ENCODE data around the gene GP1BB.

GP1BB gene

DNA sequence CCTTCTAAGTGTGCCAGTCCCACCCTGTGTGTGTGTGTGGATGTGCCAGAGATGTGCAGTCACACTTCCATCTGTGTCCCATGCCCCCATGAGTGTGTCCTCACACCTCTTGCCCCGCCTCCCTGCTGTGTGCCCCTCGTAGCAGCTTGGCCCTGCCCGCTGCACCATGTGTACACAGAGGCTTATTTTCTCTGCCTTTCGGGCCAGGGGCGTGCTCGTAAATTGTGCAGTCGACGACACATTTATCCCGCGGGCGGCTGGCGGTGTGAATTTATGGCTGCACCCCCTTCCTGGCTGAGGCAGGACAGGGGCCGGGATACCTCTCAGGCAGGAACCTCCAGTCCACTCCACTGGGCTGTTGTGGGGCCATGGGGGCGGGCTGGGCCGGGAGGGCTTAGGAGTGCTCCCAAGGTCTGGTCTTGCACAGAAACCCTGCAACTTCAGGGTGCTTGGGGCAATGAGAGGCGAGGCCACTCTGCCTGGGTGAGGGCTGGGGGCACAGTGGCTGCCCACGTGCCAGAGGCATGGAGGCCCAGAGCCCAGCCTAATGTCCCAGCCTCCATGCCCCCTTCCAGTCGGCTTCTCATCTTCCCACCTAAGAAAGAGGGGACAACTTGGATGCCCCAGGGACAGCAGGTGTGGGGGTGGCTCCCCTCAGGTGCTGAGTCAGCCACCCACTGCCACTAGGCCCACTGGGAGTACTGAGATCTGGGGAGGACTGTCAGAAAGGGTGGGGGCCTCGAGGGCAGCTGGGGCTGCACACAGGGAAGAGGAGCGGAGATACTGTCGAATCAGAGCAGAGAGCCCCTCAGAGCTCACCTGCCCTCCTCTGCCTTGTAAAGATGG is 12.5 kb downstream of the GP1BB start:
- CTCF ChIA-PET: interaction anchor here (1.4 kb wide), 1 partner anchor 174 kb away, joined by 9 read pairs; no protein-coding TSS in a partner anchor
- DNase-seq (ENCODE audit: low read depth, low spot score): no peak
- H3K4me3 ChIP-seq (ENCODE audit: low read depth, low read length): no peak overlapping the region
- TF ChIP-seq, protein P1, sequence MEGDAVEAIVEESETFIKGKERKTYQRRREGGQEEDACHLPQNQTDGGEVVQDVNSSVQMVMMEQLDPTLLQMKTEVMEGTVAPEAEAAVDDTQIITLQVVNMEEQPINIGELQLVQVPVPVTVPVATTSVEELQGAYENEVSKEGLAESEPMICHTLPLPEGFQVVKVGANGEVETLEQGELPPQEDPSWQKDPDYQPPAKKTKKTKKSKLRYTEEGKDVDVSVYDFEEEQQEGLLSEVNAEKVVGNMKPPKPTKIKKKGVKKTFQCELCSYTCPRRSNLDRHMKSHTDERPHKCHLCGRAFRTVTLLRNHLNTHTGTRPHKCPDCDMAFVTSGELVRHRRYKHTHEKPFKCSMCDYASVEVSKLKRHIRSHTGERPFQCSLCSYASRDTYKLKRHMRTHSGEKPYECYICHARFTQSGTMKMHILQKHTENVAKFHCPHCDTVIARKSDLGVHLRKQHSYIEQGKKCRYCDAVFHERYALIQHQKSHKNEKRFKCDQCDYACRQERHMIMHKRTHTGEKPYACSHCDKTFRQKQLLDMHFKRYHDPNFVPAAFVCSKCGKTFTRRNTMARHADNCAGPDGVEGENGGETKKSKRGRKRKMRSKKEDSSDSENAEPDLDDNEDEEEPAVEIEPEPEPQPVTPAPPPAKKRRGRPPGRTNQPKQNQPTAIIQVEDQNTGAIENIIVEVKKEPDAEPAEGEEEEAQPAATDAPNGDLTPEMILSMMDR (IDR thresholded peaks at IDR 0.05; ENCODE audit: insufficient read depth, low read length, missing control alignments): no peak
- POLR2A ChIA-PET: no interaction called here

DNA sequence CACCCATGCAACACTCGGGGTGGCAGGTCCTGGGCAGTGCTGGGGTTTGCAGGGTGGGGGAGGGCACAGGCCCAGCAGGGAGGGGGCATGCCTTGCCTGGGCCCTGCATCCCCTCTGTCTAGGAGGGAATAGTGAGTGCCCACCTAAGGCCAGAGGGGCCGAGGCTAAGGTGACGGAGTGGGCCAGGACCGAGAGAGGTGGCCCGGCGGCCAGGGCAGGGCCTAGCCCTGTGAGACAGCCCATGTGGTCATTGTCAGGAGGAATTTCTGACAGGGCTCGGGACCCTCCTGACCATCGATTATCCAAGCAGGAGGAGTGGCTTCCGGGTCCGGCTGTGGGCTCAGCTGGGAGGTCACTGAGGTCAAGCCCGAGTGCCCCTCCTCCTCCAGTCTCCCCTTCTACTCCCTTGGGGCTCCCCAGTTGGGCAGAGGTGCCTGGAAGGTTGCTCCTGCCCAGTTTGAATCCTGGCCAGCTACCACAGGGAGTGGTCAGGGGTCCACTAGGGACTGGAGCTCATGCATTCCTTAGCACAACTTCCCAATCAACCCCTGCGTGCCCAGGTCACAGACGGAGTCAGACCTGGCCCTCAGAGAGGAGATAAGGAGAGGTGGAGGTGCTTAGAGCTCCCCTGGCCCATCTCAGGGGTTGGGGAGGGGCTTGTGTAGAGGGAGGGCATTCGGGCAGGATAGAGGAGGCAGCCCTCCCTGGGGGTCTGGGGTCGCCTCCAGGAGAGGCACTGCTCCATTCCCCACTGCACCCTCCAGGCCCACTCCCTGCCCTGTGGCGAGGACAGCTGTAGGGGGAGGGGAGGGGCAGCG is 14.7 kb downstream of the GP1BB start:
- TF ChIP-seq, protein P1 (IDR thresholded peaks at IDR 0.05; ENCODE audit: insufficient read depth, low read length, missing control alignments): no peak
- DNase-seq (ENCODE audit: low read depth, low spot score): no peak
- H3K4me3 ChIP-seq (ENCODE audit: low read depth, low read length): no peak overlapping the region
- POLR2A ChIA-PET: no interaction called here
- CTCF ChIA-PET: interaction anchor here (1.1 kb wide), 1 partner anchor 12 kb away, joined by 3 read pairs; no protein-coding TSS in a partner anchor

DNA sequence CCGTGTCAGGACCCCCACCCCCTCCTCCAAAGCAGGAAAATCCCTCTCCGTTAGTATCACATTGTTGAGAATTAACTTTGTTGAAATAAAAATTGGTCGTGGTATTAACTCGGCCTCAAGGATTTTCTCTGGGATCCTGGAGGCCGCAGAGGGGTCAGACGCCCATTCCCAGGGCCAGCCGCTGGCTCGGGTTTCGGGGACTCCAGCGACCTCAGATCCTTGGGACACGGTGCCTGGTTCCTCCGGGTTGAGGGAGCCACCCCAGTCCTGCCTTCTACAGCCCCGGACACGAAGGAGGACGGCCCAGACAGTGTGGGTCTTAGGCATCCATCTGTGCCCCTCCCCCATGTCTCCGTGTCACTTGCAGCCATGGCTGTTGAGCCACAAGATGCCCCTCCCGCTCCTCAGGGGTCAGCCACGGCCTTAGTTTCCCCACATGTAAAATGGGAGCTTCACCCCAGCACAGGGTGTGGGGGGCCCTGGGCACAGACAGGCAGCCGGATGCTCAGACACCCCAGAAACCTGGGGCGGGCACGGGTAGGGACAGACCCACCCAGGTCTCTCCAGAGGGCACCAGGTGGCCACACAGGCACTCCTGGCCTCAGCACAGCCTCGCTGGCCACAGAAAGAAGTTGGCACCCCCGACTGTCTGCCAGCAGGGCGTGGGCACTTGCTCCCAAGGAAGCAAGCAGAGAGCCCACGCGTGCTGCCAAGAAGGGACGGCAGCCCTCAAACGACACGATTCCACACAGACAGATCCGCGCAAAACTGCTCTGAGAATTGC is 15.5 kb downstream of the GP1BB start:
- POLR2A ChIA-PET: no interaction called here

DNA sequence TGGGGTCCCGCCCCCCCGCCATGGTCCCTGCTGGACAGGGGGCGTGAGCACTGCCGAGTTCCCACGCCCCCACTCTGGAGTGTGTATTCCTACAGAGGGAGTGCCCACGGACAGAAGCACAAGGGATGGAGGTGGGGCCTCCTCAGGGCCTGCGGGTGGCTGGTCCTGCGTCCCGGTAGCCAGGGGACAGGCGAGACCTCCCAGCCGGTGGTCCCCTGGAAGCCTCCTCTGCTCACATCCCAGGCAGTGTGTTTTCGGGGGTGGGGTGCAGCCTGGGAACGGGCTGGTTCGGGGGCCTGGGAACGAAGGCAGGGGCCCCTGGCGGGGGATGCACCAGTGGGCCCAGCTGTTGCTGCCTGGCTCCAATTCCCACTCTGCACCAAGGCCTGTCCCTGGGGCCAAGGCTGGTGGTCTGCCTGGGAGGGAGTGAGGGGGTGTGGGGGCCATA is 16.1 kb downstream of the GP1BB start:
- POLR2A ChIA-PET: no interaction called here
- CTCF ChIA-PET: interaction anchor here (1.0 to 1.5 kb wide), 3 partner anchors 8 to 171 kb away, joined by 3 to 6 read pairs (median 3); no protein-coding TSS in a partner anchor
- no peak for DNase-seq (ENCODE audit: low read depth, low spot score)
- no peak overlapping the region for H3K4me3 ChIP-seq (ENCODE audit: low read depth, low read length)
- TF ChIP-seq, protein P1 (IDR thresholded peaks at IDR 0.05; ENCODE audit: insufficient read depth, low read length, missing control alignments): no peak

More for the DNA sequence above, 15.5 kb downstream of the GP1BB start:
- CTCF ChIA-PET: interaction anchor here (1.1 to 1.5 kb wide), 2 partner anchors 8 to 11 kb away, joined by 3 to 6 read pairs; no protein-coding TSS in a partner anchor
- no peak overlapping the region for H3K4me3 ChIP-seq (ENCODE audit: low read depth, low read length)
- no peak for DNase-seq (ENCODE audit: low read depth, low spot score)
- TF ChIP-seq, protein P1 (IDR thresholded peaks at IDR 0.05; ENCODE audit: insufficient read depth, low read length, missing control alignments): no peak

DNA sequence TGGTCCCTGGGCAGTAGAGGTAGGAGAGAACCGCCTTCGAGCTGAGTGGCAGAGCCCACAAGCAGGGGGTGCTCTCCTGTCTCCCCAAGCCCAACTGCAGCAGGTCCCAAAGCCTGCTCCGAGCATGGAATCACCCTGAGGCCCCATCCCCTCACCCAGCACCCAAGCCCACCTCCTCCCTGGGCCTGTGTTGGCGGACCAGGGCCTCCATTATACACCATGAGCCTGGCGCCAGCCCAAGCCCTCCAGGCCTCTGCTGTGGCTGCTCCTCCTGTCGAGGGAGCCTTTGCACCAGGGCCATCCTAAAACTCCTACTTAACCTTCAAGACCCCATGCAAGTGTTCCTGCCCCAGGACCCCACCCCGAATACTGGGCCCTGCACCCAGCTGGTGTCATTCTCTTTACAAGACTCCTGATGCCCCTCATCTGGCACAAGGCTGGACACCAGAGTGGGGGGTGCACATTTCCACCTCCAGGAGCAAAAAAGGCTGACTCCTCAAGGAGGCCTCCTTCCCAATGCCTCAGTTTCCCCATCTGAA is 16.6 kb downstream of the GP1BB start:
- ChIA-PET POLR2A (no interaction called here), CTCF (interaction anchor here (1.0 to 1.5 kb wide), 2 partner anchors 9 to 170 kb away, joined by 3 to 6 read pairs; no protein-coding TSS in a partner anchor)
- TF ChIP-seq, protein P1 (IDR thresholded peaks at IDR 0.05; ENCODE audit: insufficient read depth, low read length, missing control alignments): no peak
- H3K4me3 ChIP-seq (ENCODE audit: low read depth, low read length): no peak overlapping the region
- DNase-seq (ENCODE audit: low read depth, low spot score): no peak
